DOHH2 (cell line): Measurements from ENCODE around the gene S1PR1.

ENCODE experiments used
- H3F3A ChIP-seq: fragments of 200-600 bp; sonication (generic), shearing (Covaris generic); 2 replicates; pipeline ENCODE4 v1.6.0; 2016; ENCODE audit warnings: antibody characterized with exemption, mild to moderate bottlenecking; ENCODE audit not compliant: control insufficient read depth, insufficient read depth
- H3K27ac ChIP-seq: fragments of 200-600 bp; sonication (generic); 2 replicates; pipeline ENCODE4 v1.5.1; 2014; ENCODE audit warnings: low read depth, mild to moderate bottlenecking, low read length, moderate library complexity
- H3K27me3 ChIP-seq: fragments of 200-600 bp; sonication (generic); 2 replicates; pipeline ENCODE4 v1.6.1; 2014; ENCODE audit warnings: mild to moderate bottlenecking, low read length, mixed read lengths; ENCODE audit not compliant: control insufficient read depth
- H3K36me3 ChIP-seq: fragments of 200-600 bp; sonication (generic); 2 replicates; pipeline ENCODE4 v1.6.1; 2014; ENCODE audit warnings: mild to moderate bottlenecking, low read length, moderate library complexity, mixed read lengths; ENCODE audit not compliant: control insufficient read depth
- H3K4me1 ChIP-seq: fragments of 200-600 bp; sonication (generic); 2 replicates; pipeline ENCODE4 v1.6.1; 2014; ENCODE audit warnings: mild to moderate bottlenecking, low read length, mixed read lengths; ENCODE audit not compliant: control insufficient read depth
- H3K4me2 ChIP-seq: fragments of 200-600 bp; sonication (generic); 2 replicates; pipeline ENCODE4 v1.6.0; 2014; ENCODE audit warnings: mild to moderate bottlenecking, low read length, moderate library complexity
- H3K4me3 ChIP-seq: fragments of 200-600 bp; sonication (generic); 2 replicates; pipeline ENCODE4 v1.5.1; 2014; ENCODE audit warnings: mild to moderate bottlenecking, low read length, mixed read lengths
- H3K79me2 ChIP-seq: fragments of 200-600 bp; sonication (generic); 2 replicates; pipeline ENCODE4 v1.6.1; 2014; ENCODE audit warnings: mild to moderate bottlenecking, low read length, mixed read lengths; ENCODE audit not compliant: control insufficient read depth
- H3K9me2 ChIP-seq: fragments of 200-600 bp; sonication (generic); replicated peaks from 2 replicates; pipeline ENCODE4 v1.6.1; 2014; ENCODE audit warnings: mild to moderate bottlenecking, low read length, mixed read lengths; ENCODE audit not compliant: control insufficient read depth
- H3K9me3 ChIP-seq: fragments of 200-600 bp; sonication (generic); 2 replicates; pipeline ENCODE4 v1.6.1; 2014; ENCODE audit warnings: antibody characterized with exemption, low read length, mixed read lengths; ENCODE audit not compliant: control insufficient read depth, insufficient read depth
- H4K20me1 ChIP-seq: fragments of 200-600 bp; sonication (generic); 2 replicates; pipeline ENCODE4 v1.6.0; 2014; ENCODE audit warnings: low read depth, mild to moderate bottlenecking, antibody characterized with exemption, low read length, moderate library complexity; ENCODE audit not compliant: control insufficient read depth, insufficient read depth
- CTCF ChIP-seq: fragments of 200-600 bp; sonication (generic); IDR thresholded peaks from one replicate; pipeline ENCODE4 v1.5.1; 2014; ENCODE audit warnings: antibody characterized with exemption, mild to moderate bottlenecking, low read depth, low read length; ENCODE audit not compliant: poor library complexity, severe bottlenecking
- EZH2phosphoT487 ChIP-seq: fragments of 200-600 bp; sonication (generic); IDR thresholded peaks from 2 replicates; pipeline ENCODE4 v1.6.1; 2017; ENCODE audit warnings: borderline replicate concordance, mild to moderate bottlenecking, antibody characterized with exemption, low read length, moderate library complexity, mixed read lengths

S1PR1 gene

GRCh38 chr1:101190441-101190840 lies 46.4 kb upstream of the S1PR1 start:
- Histone ChIP-seq H3K4me2 (no peak overlapping the region), H3K27me3 (no peaks in the 10 kb centered on the region), H4K20me1 (no peaks in the 10 kb centered on the region), H3K4me1 (no peaks in the 10 kb centered on the region), H3F3A (no peaks in the 10 kb centered on the region), H3K36me3 (no peaks in the 10 kb centered on the region), H3K27ac (no peak overlapping the region), H3K79me2 (no peaks in the 10 kb centered on the region), H3K9me3 (no peaks in the 10 kb centered on the region), H3K9me2 (no peaks in the 10 kb centered on the region), H3K4me3 (no peak overlapping the region)
- no peak for TF ChIP-seq CTCF
- TF ChIP-seq EZH2phosphoT487: no peak

DNA sequence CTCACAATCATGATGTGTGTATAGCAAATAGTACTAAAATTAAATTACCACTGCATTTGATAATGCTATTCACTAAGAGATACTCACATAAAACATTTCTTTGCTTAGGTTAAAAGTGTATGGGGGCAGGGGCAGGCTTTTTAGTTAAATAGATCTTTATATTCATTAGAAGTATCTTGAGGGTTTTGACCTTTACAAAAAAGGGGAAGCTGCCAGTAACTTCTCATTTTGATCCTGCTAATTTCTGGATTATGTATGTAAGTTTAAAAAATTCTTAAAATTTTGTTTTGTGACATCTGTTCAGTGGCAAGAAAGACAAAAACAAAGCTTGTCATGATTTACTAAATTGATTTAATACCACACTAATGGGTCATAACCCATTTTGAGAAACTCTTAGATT lies 45.8 kb upstream of the S1PR1 start:
- TF ChIP-seq CTCF: no peak
- no peak for TF ChIP-seq EZH2phosphoT487
- no peaks in the 10 kb centered on the region for H3K9me3 ChIP-seq
- H3K27me3 ChIP-seq: no peaks in the 10 kb centered on the region
- no peaks in the 10 kb centered on the region for H4K20me1 ChIP-seq
- H3K4me2 ChIP-seq: no peak overlapping the region
- H3K4me1 ChIP-seq: no peaks in the 10 kb centered on the region
- H3K36me3 ChIP-seq: no peaks in the 10 kb centered on the region
- no peak overlapping the region for H3K27ac ChIP-seq
- H3K9me2 ChIP-seq: no peaks in the 10 kb centered on the region
- H3K4me3 ChIP-seq: no peak overlapping the region
- H3K79me2 ChIP-seq: no peaks in the 10 kb centered on the region
- no peaks in the 10 kb centered on the region for H3F3A ChIP-seq

DNA sequence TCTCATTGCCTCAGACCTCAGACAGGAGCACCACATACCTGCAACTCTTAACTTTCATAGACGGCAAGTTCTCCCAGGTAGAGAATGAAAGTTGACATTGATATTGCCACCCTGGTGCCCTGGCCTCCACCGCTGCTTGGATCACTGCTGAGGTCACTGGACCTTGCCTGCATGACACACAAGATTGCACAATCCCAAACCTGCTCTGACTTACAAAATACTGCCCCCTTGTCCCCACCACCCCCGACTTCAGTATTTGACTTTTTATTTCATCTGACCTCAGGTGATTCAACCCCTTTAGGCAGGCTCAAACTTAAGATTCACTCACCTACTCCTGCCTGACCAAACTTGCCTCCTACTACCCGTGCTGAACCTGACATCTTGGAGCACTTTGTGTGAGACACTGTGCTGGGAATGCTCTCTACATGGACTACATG lies 43.1 kb upstream of the S1PR1 start:
- H3K4me1 ChIP-seq: peaks cover 1% of the 10 kb centered on the region; the same call in 1 of the 2 replicates
- no peaks in the 10 kb centered on the region for H3K9me2 ChIP-seq
- H3F3A ChIP-seq: no peaks in the 10 kb centered on the region
- no peaks in the 10 kb centered on the region for H3K27me3 ChIP-seq
- TF ChIP-seq EZH2phosphoT487 (no peak), CTCF (no peak)
- no peaks in the 10 kb centered on the region for H4K20me1 ChIP-seq
- no peak overlapping the region for H3K4me3 ChIP-seq
- no peaks in the 10 kb centered on the region for H3K79me2 ChIP-seq
- H3K36me3 ChIP-seq: no peaks in the 10 kb centered on the region
- no peak overlapping the region for H3K4me2 ChIP-seq
- H3K9me3 ChIP-seq: no peaks in the 10 kb centered on the region
- no peak overlapping the region for H3K27ac ChIP-seq

GRCh38 chr1:101194746-101195145 lies 42.1 kb upstream of the S1PR1 start:
- H3K27ac ChIP-seq: no peak overlapping the region

More at GRCh38 chr1:101194746-101195145, 42.1 kb upstream of the S1PR1 start:
- Histone ChIP-seq H3K79me2 (no peaks in the 10 kb centered on the region), H3K36me3 (no peaks in the 10 kb centered on the region), H3K4me3 (no peak overlapping the region), H4K20me1 (no peaks in the 10 kb centered on the region), H3K9me2 (no peaks in the 10 kb centered on the region), H3K4me1 (peaks cover 7% of the 10 kb centered on the region), H3K27me3 (no peaks in the 10 kb centered on the region), H3K4me2 (no peak overlapping the region), H3K9me3 (no peaks in the 10 kb centered on the region), H3F3A (no peaks in the 10 kb centered on the region)
- no peak for TF ChIP-seq CTCF
- TF ChIP-seq EZH2phosphoT487: no peak
